LNCaP clone FGC (cell line): ENCODE results near the gene TTLL3.

Experiments
- DNase-seq: peaks from one replicate; pipeline ENCODE4 v3.0.0-alpha.2; 2011; ENCODE audit warnings: low read depth
- H3K4me3 ChIP-seq: 2 replicates; pipeline ENCODE4 v1.5.1; 2011; ENCODE audit warnings: mild to moderate bottlenecking, low read depth, low read length, control low read depth
- CTCF ChIP-seq: IDR thresholded peaks from 2 replicates; pipeline ENCODE4 v1.5.1; 2012; ENCODE audit warnings: mild to moderate bottlenecking; ENCODE audit not compliant: control insufficient read depth, insufficient read depth; ENCODE audit errors: extremely low read depth

The TTLL3 gene

DNA sequence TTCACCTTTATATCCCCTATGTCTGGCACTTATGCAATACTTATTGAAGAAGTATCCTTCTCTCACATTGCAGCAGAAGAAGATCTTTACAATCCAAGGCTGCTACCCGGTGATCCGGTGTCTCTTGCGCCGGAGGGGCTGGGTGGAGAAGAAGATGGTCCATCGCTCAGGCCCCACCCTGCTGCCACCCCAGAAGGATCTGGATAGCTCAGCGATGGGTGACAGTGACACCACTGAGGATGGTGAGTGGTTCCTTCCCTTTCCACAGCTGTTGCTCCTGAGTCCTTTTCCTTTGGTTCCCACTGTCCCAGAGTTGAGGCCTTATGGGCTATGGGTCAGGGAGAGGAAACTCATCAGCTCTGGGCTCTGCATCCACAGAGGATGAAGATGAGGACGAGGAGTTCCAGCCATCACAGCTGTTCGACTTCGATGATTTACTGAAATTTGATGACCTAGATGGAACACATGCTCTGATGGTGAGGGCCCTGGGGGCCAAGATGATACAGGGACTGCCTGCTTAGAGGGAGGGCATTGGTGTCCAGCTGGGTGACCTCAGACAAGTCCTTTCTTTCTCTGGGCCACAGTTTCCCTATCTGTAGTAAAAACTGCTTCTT lies 2.9 kb downstream of the TTLL3 start:
- no peak overlapping the region for H3K4me3 ChIP-seq
- TF ChIP-seq CTCF: no peak
- DNase-seq: no peak

DNA sequence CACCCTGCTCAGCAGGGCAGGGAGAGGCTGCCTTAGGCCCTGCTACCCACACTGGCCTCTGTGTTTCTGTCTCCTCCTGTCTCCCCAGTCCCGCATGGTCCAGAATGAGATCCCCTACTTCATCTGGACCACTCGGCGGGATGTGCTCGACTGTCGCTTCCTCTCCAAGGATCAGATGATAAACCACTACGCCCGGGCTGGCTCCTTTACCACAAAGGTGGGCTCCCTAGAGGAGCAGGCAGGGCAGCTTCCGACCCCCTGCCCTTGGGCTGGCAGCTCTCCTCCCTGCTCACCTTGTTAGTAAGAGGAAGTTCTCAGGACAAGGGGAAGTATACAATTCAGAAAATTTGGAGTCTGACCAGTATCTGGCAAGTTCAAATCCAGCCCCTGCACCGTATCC lies 5.9 kb downstream of the TTLL3 start:
- no peak overlapping the region for H3K4me3 ChIP-seq
- DNase-seq: no peak
- no peak for TF ChIP-seq CTCF

DNA sequence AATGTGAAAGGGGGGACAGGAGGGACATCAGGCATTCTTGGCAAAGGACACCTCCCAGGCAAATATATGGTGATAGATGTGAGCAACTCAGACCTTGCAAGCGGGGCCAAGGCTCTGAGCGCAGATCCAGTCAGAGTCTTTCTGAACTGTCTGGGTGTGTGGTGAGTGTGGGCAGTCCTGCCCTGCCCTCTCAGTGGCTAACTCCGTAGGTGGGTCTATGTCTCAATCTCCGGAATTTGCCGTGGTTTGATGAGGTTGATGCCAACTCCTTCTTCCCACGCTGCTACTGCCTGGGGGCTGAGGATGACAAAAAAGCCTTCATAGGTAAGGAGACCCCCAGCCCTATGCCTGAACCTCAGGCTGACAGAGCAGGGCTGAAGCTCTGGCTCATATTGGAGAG lies 7.4 kb downstream of the TTLL3 start:
- no peak for TF ChIP-seq CTCF
- no peak overlapping the region for H3K4me3 ChIP-seq
- no peak for DNase-seq

- no peak overlapping the region for H3K4me3 ChIP-seq
- no peak for DNase-seq
- no peak for TF ChIP-seq CTCF
These were observed 8.7 kb downstream of the TTLL3 start for GRCh38 chr3:9818666-9819335.

DNA sequence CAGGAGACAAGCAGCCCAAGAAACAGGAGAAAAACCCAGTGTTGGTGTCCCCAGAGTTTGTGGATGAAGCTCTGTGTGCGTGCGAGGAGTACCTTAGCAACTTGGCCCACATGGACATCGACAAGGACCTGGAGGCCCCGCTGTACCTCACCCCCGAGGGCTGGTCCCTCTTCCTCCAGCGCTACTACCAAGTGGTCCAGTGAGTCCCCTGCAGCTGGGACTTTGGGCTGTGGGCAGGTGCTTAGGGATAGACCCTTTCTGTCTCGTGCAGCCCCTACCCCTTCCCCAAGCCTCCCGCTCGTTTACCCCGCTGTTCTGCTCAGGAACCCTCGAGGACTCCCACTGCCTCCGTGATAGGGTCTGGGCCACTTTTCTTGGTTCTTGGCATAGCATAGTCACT lies 10.5 kb downstream of the TTLL3 start:
- no peak for TF ChIP-seq CTCF
- DNase-seq: no peak
- no peak overlapping the region for H3K4me3 ChIP-seq

DNA sequence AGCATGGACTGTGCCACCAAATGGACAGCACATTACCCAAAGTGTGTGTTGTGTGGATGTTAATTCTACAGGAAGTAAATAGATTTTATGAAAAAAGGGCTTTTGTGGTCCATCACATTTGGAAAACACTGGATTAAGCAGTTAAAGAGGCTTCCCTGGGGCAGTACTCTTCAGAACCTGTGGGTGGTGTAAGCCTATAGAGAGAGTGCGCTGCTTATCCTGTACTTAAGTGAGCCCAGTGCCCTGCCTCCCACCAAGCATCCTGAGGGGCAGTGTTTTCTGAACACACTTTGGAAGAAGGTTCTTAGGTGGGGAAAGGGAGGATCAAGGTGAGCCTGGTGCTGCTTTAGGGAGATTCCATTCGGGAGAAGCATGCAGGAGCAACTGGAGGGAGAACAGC lies 10.9 kb downstream of the TTLL3 start:
- no peak overlapping the region for H3K4me3 ChIP-seq
- TF ChIP-seq CTCF: peak; percentile 21; the same call in 1 of the 2 replicates
- no peak for DNase-seq
